Neural crest cell (in vitro differentiated cells): ENCODE results near the gene ODC1. TPM values are rescaled to one million over a fixed set of nuclear protein-coding genes. Genes with fewer than 3 reads are reported as not detected.

Source experiments
- DNase-seq: peaks from one replicate; pipeline ENCODE4 v3.0.0; 2021; ENCODE audit warnings: low read depth, mixed read lengths, low spot score
- H3K27ac Mint-ChIP-seq: one replicate; pipeline ENCODE4 v1.8.0; 2021; ENCODE audit warnings: mild to moderate bottlenecking, mixed read lengths; ENCODE audit not compliant: unreplicated experiment
- H3K27me3 Mint-ChIP-seq: 2 replicates; pipeline ENCODE4 v1.8.0; 2021; ENCODE audit warnings: low read depth, mild to moderate bottlenecking, mixed read lengths
- H3K36me3 Mint-ChIP-seq: 2 replicates; pipeline ENCODE4 v1.8.0; 2021; ENCODE audit warnings: low read depth, mild to moderate bottlenecking, mixed read lengths
- H3K4me1 Mint-ChIP-seq: 2 replicates; pipeline ENCODE4 v1.8.0; 2021; ENCODE audit warnings: mixed read lengths
- H3K4me3 Mint-ChIP-seq: one replicate; pipeline ENCODE4 v1.8.0; 2021; ENCODE audit warnings: mild to moderate bottlenecking, mixed read lengths
- H3K9me3 Mint-ChIP-seq: 2 replicates; pipeline ENCODE4 v1.8.0; 2021; ENCODE audit warnings: mixed read lengths
- CTCF ChIP-seq: fragments of 200-600 bp; sonication (generic); conservative IDR thresholded peaks from 2 replicates; pipeline ENCODE4 v1.5.0; 2021; ENCODE audit warnings: antibody characterized with exemption, mild to moderate bottlenecking
- total RNA-seq: library from RNA; stranded (reverse); gene quantifications from 2 replicates; pipeline ENCODE4 v1.2.1, GENCODE V29; 2021

ODC1 gene
- total RNA-seq, 1 donor from 2014 or later = 290 TPM

GRCh38 chr2:10481666-10482157, 33.6 kb upstream of the ODC1 start:
- Mint-ChIP-seq H3K36me3 (no peaks in the 10 kb centered on the region), H3K27ac (peak overlapping the region; percentile 80), H3K4me3 (no peak overlapping the region), H3K9me3 (no peaks in the 10 kb centered on the region), H3K27me3 (peaks cover 13% of the 10 kb centered on the region), H3K4me1 (peaks cover 21% of the 10 kb centered on the region)
- TF ChIP-seq CTCF = no peak
- no peak for DNase-seq

GRCh38 chr2:10481055-10481665, 33.0 kb upstream of the ODC1 start:
- Mint-ChIP-seq H3K27me3 (peaks cover 13% of the 10 kb centered on the region), H3K36me3 (no peaks in the 10 kb centered on the region), H3K9me3 (no peaks in the 10 kb centered on the region), H3K27ac (peak overlapping the region; percentile 80), H3K4me1 (peaks cover 21% of the 10 kb centered on the region), H3K4me3 (no peak overlapping the region)
- no peak for DNase-seq
- no peak for TF ChIP-seq CTCF

GRCh38 chr2:10480359-10480949, 32.3 kb upstream of the ODC1 start:
- no peaks in the 10 kb centered on the region for H3K9me3 Mint-ChIP-seq
- H3K4me3 Mint-ChIP-seq = no peak overlapping the region
- H3K27me3 Mint-ChIP-seq = peaks cover 13% of the 10 kb centered on the region
- H3K4me1 Mint-ChIP-seq = peaks cover 21% of the 10 kb centered on the region
- no peak for TF ChIP-seq CTCF
- H3K27ac Mint-ChIP-seq = no peak overlapping the region
- H3K36me3 Mint-ChIP-seq = no peaks in the 10 kb centered on the region
- no peak for DNase-seq

- no peak for DNase-seq
- peaks cover 13% of the 10 kb centered on the region for H3K27me3 Mint-ChIP-seq
- H3K27ac Mint-ChIP-seq = no peak overlapping the region
- no peaks in the 10 kb centered on the region for H3K9me3 Mint-ChIP-seq
- no peak overlapping the region for H3K4me3 Mint-ChIP-seq
- H3K36me3 Mint-ChIP-seq = no peaks in the 10 kb centered on the region
- H3K4me1 Mint-ChIP-seq = peaks cover 21% of the 10 kb centered on the region
- no peak for TF ChIP-seq CTCF
Observed at GRCh38 chr2:10478916-10479315, 30.8 kb upstream of the ODC1 start.

GRCh38 chr2:10478298-10478625, 30.1 kb upstream of the ODC1 start:
- no peak for TF ChIP-seq CTCF
- Mint-ChIP-seq H3K9me3 (no peaks in the 10 kb centered on the region), H3K36me3 (no peaks in the 10 kb centered on the region), H3K27ac (peak overlapping the region; percentile 43), H3K4me3 (no peak overlapping the region), H3K4me1 (peaks cover 21% of the 10 kb centered on the region), H3K27me3 (peaks cover 9% of the 10 kb centered on the region)
- DNase-seq = no peak
